HepG2 (cell line): ENCODE results near the gene LIM2. TPM values are rescaled to one million over a fixed set of nuclear protein-coding genes. Genes with fewer than 3 reads are reported as not detected.

ENCODE experiments used
- ATAC-seq: fragments of 200-7000 bp; cut with Tn5 transposase; 3 replicates; pipeline ENCODE4 v1.9.1; 2020; ENCODE audit warnings: mild to moderate bottlenecking, moderate library complexity
- BruUV-seq: library from RNA; stranded (reverse); fragments of 400-500 nt; replicated peaks from 2 replicates; lab custom pipeline; 2021; lab: Mats Ljungman, UMichigan
- CTCF ChIA-PET: fragments of 300-600 bp; formaldehyde crosslinking; extraction: SDS; loops from one replicate; lab custom pipeline; 2021; ENCODE audit warnings: low total read pairs, inconsistent platforms, low intra/inter-chr PET ratio; lab: Yijun Ruan, JAX
- POLR2A ChIA-PET: fragments of 350-600 bp; sonication (Branson Sonifier 250); formaldehyde crosslinking; loops from one replicate; lab custom pipeline; 2020; ENCODE audit warnings: antibody characterized with exemption, inconsistent platforms; lab: Yijun Ruan, JAX
- DNase-seq: peaks from one replicate; pipeline ENCODE4 v3.0.0-alpha.2; 2015; ENCODE audit warnings: low spot score
- FAIRE-seq: peaks from 3 replicates; lab custom pipeline; 2011; peaks lifted over from hg19 to GRCh38; lab: Jason Lieb, UNC
- H2AFZ ChIP-seq: one replicate; pipeline ENCODE4 v1.6.1; 2011; ENCODE audit warnings: low read length, inconsistent platforms
- H3K27ac ChIP-seq: fragments of 300-600 bp; 3 replicates; pipeline ENCODE4 v1.8.0; 2011; ENCODE audit warnings: mixed run types, mild to moderate bottlenecking, mixed read lengths, low read length, inconsistent platforms; ENCODE audit not compliant: insufficient read depth; ENCODE audit errors: extremely low read length
- H3K27me3 ChIP-seq, 2 experiments: fragments of 200-600 bp in 1 of 2; 2 replicates in 1 of 2; 3 replicates in 1 of 2; pipeline versions ENCODE4 v1.6.0 to v1.8.0; 2011; ENCODE audit warnings: low read length in 2 of 2, mild to moderate bottlenecking in 2 of 2, moderate library complexity in 2 of 2, inconsistent platforms in 1 of 2; ENCODE audit not compliant: insufficient read depth in 2 of 2, control insufficient read depth in 1 of 2
- H3K36me3 ChIP-seq, 2 experiments: fragments of 200-600 bp in 1 of 2; replicated peaks in 1 of 2; 2 replicates in 1 of 2; 3 replicates in 1 of 2; pipeline versions ENCODE4 v1.5.1 to v1.8.0; 2011; ENCODE audit warnings: low read length in 2 of 2, inconsistent platforms in 1 of 2; ENCODE audit not compliant: insufficient read depth in 2 of 2, control insufficient read depth in 1 of 2
- H3K4me1 ChIP-seq: 2 replicates; pipeline ENCODE4 v1.5.1; 2012; ENCODE audit warnings: low read length, inconsistent platforms; ENCODE audit not compliant: insufficient read depth
- H3K4me2 ChIP-seq: 2 replicates; pipeline ENCODE4 v1.6.0; 2011; ENCODE audit warnings: low read depth, low read length, inconsistent platforms
- H3K4me3 ChIP-seq, 3 experiments: fragments of 200-600 bp in 1 of 3; sonication (generic), shearing (Covaris generic) in 1 of 3; replicated peaks in 1 of 3; 2 replicates each; pipeline ENCODE4 v1.5.1; 2011 to 2016; ENCODE audit warnings: low read length in 3 of 3, inconsistent platforms in 2 of 3, low read depth in 2 of 3, mild to moderate bottlenecking in 2 of 3, control low read depth in 1 of 3, mixed read lengths in 1 of 3; ENCODE audit not compliant: insufficient read depth in 1 of 3
- H3K79me2 ChIP-seq: one replicate; pipeline ENCODE4 v1.6.1; 2011; ENCODE audit warnings: low read length, inconsistent platforms; ENCODE audit not compliant: insufficient read depth
- H3K9ac ChIP-seq: 2 replicates; pipeline ENCODE4 v1.6.0; 2011; ENCODE audit warnings: mild to moderate bottlenecking, low read depth, low read length, inconsistent platforms; ENCODE audit not compliant: insufficient read depth
- H3K9me3 ChIP-seq: 2 replicates; pipeline ENCODE4 v1.5.1; 2012; ENCODE audit warnings: mild to moderate bottlenecking, low read length
- H4K20me1 ChIP-seq: 2 replicates; pipeline ENCODE4 v1.6.0; 2011; ENCODE audit warnings: inconsistent platforms, mild to moderate bottlenecking, low read length, moderate library complexity; ENCODE audit not compliant: insufficient read depth
- AGO2 ChIP-seq: fragments of 200-400 bp; formaldehyde crosslinking; optimal IDR thresholded peaks from 2 replicates; pipeline ENCODE3; 2017; ENCODE audit warnings: mild to moderate bottlenecking, low read depth, low read length, moderate library complexity
- AHDC1 ChIP-seq: sonication (generic); formaldehyde crosslinking; IDR thresholded peaks from 2 replicates; pipeline ENCODE4 v1.5.1; 2020; ENCODE audit warnings: mild to moderate bottlenecking, missing genetic modification reagents, borderline replicate concordance
- BATF2 ChIP-seq: sonication (generic); formaldehyde crosslinking; IDR thresholded peaks from 2 replicates; pipeline ENCODE4 v1.8.0; 2022; ENCODE audit warnings: mild to moderate bottlenecking, missing genetic modification reagents, moderate library complexity
- KDM5B ChIP-seq: sonication (generic); formaldehyde crosslinking; IDR thresholded peaks from 2 replicates; pipeline ENCODE4 v1.4.0; 2020; ENCODE audit warnings: missing genetic modification reagents, mild to moderate bottlenecking, borderline replicate concordance
- NCOA2 ChIP-seq: sonication (generic); formaldehyde crosslinking; IDR thresholded peaks from 2 replicates; pipeline ENCODE4 v1.8.0; 2022; ENCODE audit warnings: inconsistent platforms
- NR2F2 ChIP-seq: IDR thresholded peaks from 2 replicates; pipeline ENCODE4 v1.6.1; 2012; ENCODE audit warnings: low read depth, inconsistent platforms, borderline replicate concordance
- POLR2A ChIP-seq, 2 experiments: IDR thresholded peaks; 2 replicates each; pipeline ENCODE4 v1.6.1; 2011; ENCODE audit warnings: low read depth in 2 of 2, low read length in 2 of 2, mild to moderate bottlenecking in 1 of 2, moderate library complexity in 1 of 2; ENCODE audit not compliant: insufficient read depth in 1 of 2
- RBAK ChIP-seq: sonication (generic); formaldehyde crosslinking; IDR thresholded peaks from 2 replicates; pipeline ENCODE4 v1.5.1; 2020; ENCODE audit warnings: mild to moderate bottlenecking, missing genetic modification reagents
- SIN3B ChIP-seq: fragments of 150-350 bp; IDR thresholded peaks from 2 replicates; pipeline ENCODE4 v1.6.1; 2014; ENCODE audit warnings: low read length
- ZNF605 ChIP-seq: sonication (generic); formaldehyde crosslinking; IDR thresholded peaks from 2 replicates; pipeline ENCODE4 v1.8.0; 2022; ENCODE audit warnings: mild to moderate bottlenecking, missing genetic modification reagents
- ZNF607 ChIP-seq: sonication (generic); formaldehyde crosslinking; IDR thresholded peaks from 2 replicates; pipeline ENCODE4 v1.5.1; 2020; ENCODE audit warnings: missing genetic modification reagents, mild to moderate bottlenecking, borderline replicate concordance
- ZNF777 ChIP-seq: sonication (generic); formaldehyde crosslinking; IDR thresholded peaks from 2 replicates; pipeline ENCODE4 v1.4.0; 2020; ENCODE audit warnings: missing genetic modification reagents
- ZSCAN31 ChIP-seq: sonication (generic); formaldehyde crosslinking; IDR thresholded peaks from 2 replicates; pipeline ENCODE4 v1.5.0; 2020; ENCODE audit warnings: low read depth, mild to moderate bottlenecking, missing genetic modification reagents
- WGBS: methylation state at CpG from one replicate; pipeline ENCODE4 v1.1.6; 2017; ENCODE audit warnings: low lambda C conversion rate; 5-methylcytosine and 5-hydroxymethylcytosine counted together
- in situ Hi-C: cut with HindIII; loops from 2 replicates; pipeline ENCODE4 v1.10.0; 2017; ENCODE audit warnings: low pct_unique_long_range_greater_than_20kb; ENCODE audit not compliant: extremely low pct_ligation_motif_present
- intact Hi-C: fragments of 100-400 bp; cut with micrococcal nuclease; formaldehyde crosslinking; loops from one replicate; pipeline ENCODE4 v1.10.0; 2022; ENCODE audit not compliant: unreplicated experiment
- polyA plus RNA-seq, 8 experiments: library from polyadenylated mRNA; depleted of rRNA in 3 of 8; stranded (reverse) in 7 of 8; unstranded in 1 of 8; fragments of >200 nt; fragmentation: Illumina TruSeq in 4 of 8; extraction: Trizol in 4 of 8; gene quantifications; 2 replicates each; pipeline versions ENCODE4 v1.2.1 to v1.2.3, GENCODE V29; 2011 to 2016; ENCODE audit warnings: low read depth in 4 of 8, missing spikeins in 1 of 8, mixed read lengths in 1 of 8; ENCODE audit not compliant: insufficient read depth in 1 of 8
- total RNA-seq, 5 experiments: library from RNA; depleted of rRNA; stranded (reverse); fragments of >200 nt; fragmentation: Illumina TruSeq; extraction: Trizol; gene quantifications; 2 replicates each; pipeline ENCODE4 v1.2.3, GENCODE V29; 2016; ENCODE audit warnings: low read depth in 1 of 5

LIM2 gene
- total and polyA plus RNA-seq, 2 of the 13 experiments (the other 11 are each of a cell fraction or from before 2014, with no cell fraction given): 1.3 TPM; not detected in 1

GRCh38 chr19:51372021-51372648 is 15.6 kb downstream of the LIM2 start:
- H3K4me2 ChIP-seq: no peak overlapping the region; the same call in 1 of the 2 replicates
- no peak overlapping the region for H3K27ac ChIP-seq
- 19% methylated on average over 2 of the region's 18 CpGs for WGBS
- peaks cover 0 to 14% of the 10 kb centered on the region in 2 experiments; a peak in 1 of 5 replicates for H3K27me3 ChIP-seq
- no TSS peak for BruUV-seq
- H4K20me1 ChIP-seq: no peaks in the 10 kb centered on the region
- FAIRE-seq: no peak
- no peaks in the 10 kb centered on the region for H3K36me3 ChIP-seq
- no peak overlapping the region for H3K9ac ChIP-seq
- intact Hi-C loops: no loop called here
- no peak overlapping the region for H2AFZ ChIP-seq
- peaks cover 5% of the 10 kb centered on the region for H3K79me2 ChIP-seq
- no peak for ATAC-seq
- in situ Hi-C loops: no loop called here
- TF ChIP-seq RBAK (peak; percentile 93), BATF2 (CRISPR knock-in tag) (no peak), ZNF605 (no peak), NCOA2 (CRISPR knock-in tag) (no peak), POLR2A (IDR thresholded peaks at IDR 0.05; ENCODE audit: insufficient read depth in 1 of 2, low read depth in 2 of 2, low read length in 2 of 2) (peak in 1 of 2 experiments; percentile 20; a peak in 1 of 4 replicates), ZNF607 (no peak), AGO2 (peak; percentile 49)
- H3K9me3 ChIP-seq: no peaks in the 10 kb centered on the region
- POLR2A ChIA-PET: interaction anchor here (1.0 to 5.3 kb wide), 7 partner anchors 10 to 31 kb away, joined by 3 to 27 read pairs (median 8); partner anchors contain the start of genes LIM2 and VSIG10L
- no peak overlapping the region for H3K4me3 ChIP-seq
- DNase-seq: no peak
- peaks cover 37% of the 10 kb centered on the region for H3K4me1 ChIP-seq
- CTCF ChIA-PET: no interaction called here

GRCh38 chr19:51371186-51371690 is 16.5 kb downstream of the LIM2 start:
- Histone ChIP-seq H4K20me1 (no peaks in the 10 kb centered on the region), H3K27ac (no peak overlapping the region), H3K4me3 (no peak overlapping the region), H3K9me3 (no peaks in the 10 kb centered on the region), H3K9ac (no peak overlapping the region), H3K36me3 (no peaks in the 10 kb centered on the region), H3K4me1 (peaks cover 37% of the 10 kb centered on the region), H3K27me3 (peaks cover 0 to 18% of the 10 kb centered on the region in 2 experiments; a peak in 1 of 5 replicates), H3K79me2 (peaks cover 12% of the 10 kb centered on the region), H3K4me2 (no peak overlapping the region), H2AFZ (no peak overlapping the region)
- ATAC-seq: no peak
- DNase-seq: no peak
- ChIA-PET POLR2A (interaction anchor here (1.0 to 5.3 kb wide), 6 partner anchors 9 to 30 kb away, joined by 3 to 27 read pairs (median 9); partner anchors contain the start of gene VSIG10L), CTCF (no interaction called here)
- intact Hi-C loops (no loop called here), in situ Hi-C loops (no loop called here)
- no peak for FAIRE-seq
- 60% methylated on average over 8 of the region's 8 CpGs for WGBS
- BruUV-seq: no TSS peak
- TF ChIP-seq ZNF777 (CRISPR knock-in tag) (no peak), NR2F2 (no peak), KDM5B (no peak), AHDC1 (CRISPR knock-in tag) (no peak), SIN3B (no peak), ZSCAN31 (no peak)
